Mucosa of descending colon (tissue), 3 donors: ENCODE data around the gene POU2AF3. TPM values are rescaled to one million over a fixed set of nuclear protein-coding genes. Genes with fewer than 3 reads are reported as not detected.

ENCODE experiments used
- ATAC-seq: fragments of 200-7000 bp; cut with Tn5 transposase; one replicate; pipeline ENCODE4 v1.9.1; 2020; ENCODE audit warnings: mild to moderate bottlenecking, moderate library complexity
- DNase-seq, 3 donors: peaks; one replicate each; pipeline ENCODE4 v3.0.0-alpha.2; 2020
- H3K36me3 ChIP-seq: fragments of 200-600 bp; one replicate; pipeline ENCODE4 v1.8.0; 2021; ENCODE audit warnings: low read depth, mild to moderate bottlenecking
- H3K4me1 ChIP-seq: fragments of 200-600 bp; one replicate; pipeline ENCODE4 v1.8.0; 2021; ENCODE audit warnings: low read depth, mild to moderate bottlenecking
- H3K4me3 ChIP-seq: fragments of 200-600 bp; one replicate; pipeline ENCODE4 v1.8.0; 2021; ENCODE audit warnings: mild to moderate bottlenecking
- H3K9me3 ChIP-seq: fragments of 200-600 bp; one replicate; pipeline ENCODE4 v1.8.0; 2021; ENCODE audit warnings: mild to moderate bottlenecking
- CTCF ChIP-seq: fragments of 200-600 bp; IDR thresholded peaks from one replicate; pipeline ENCODE4 v1.8.0; 2022; ENCODE audit warnings: antibody characterized with exemption, mild to moderate bottlenecking
- intact Hi-C, 2 donors: fragments of 100-400 bp; cut with DNase I in 1 of 2; cut with micrococcal nuclease in 1 of 2; formaldehyde crosslinking; loops; one replicate each; pipeline versions ENCODE4 v1.11.0 to v1.11.1; 2022; cut with DNase I, micrococcal nuclease
- total RNA-seq, 3 donors: library from RNA; stranded (reverse); fragmentation: NEBNext Ultra II Directional in 2 of 3; extraction: Animal tissue kit (Norgen Biotek cat#: 25700) in 2 of 3; gene quantifications; one replicate each; pipeline versions ENCODE4 v1.2.1 to v1.2.4, GENCODE V29; 2021 to 2023
- donor health status: DM: no; HTN: no; CAD: no; lungs with moderate emphysema.
- donor health status: DM: no; HTN: no; CAD: no.
- donor health status: DM: no; HTN: yes; CAD: no.

Gene POU2AF3
- total RNA-seq, 3 donors from 2014 or later: 6.7 to 14.5 (median 8.1) TPM

GRCh38 chr11:111348147-111348546 is 49.8 kb downstream of the POU2AF3 start:
- no peak for DNase-seq
- no peaks in the 10 kb centered on the region for H3K4me1 ChIP-seq
- intact Hi-C loops: no loop called here
- no peak overlapping the region for H3K4me3 ChIP-seq
- no peaks in the 10 kb centered on the region for H3K36me3 ChIP-seq
- ATAC-seq: no peak
- no peak for TF ChIP-seq CTCF
- H3K9me3 ChIP-seq: no peaks in the 10 kb centered on the region

GRCh38 chr11:111349191-111349695 is 50.9 kb downstream of the POU2AF3 start:
- no peaks in the 10 kb centered on the region for H3K36me3 ChIP-seq
- TF ChIP-seq CTCF: no peak
- intact Hi-C loops: no loop called here
- no peak for DNase-seq
- H3K4me3 ChIP-seq: no peak overlapping the region
- no peaks in the 10 kb centered on the region for H3K4me1 ChIP-seq
- no peaks in the 10 kb centered on the region for H3K9me3 ChIP-seq
- no peak for ATAC-seq

- intact Hi-C loops: no loop called here
- no peaks in the 10 kb centered on the region for H3K36me3 ChIP-seq
- H3K4me3 ChIP-seq: no peak overlapping the region
- no peak for TF ChIP-seq CTCF
- no peaks in the 10 kb centered on the region for H3K4me1 ChIP-seq
- DNase-seq (no peak), ATAC-seq (no peak)
- no peaks in the 10 kb centered on the region for H3K9me3 ChIP-seq
Observed at GRCh38 chr11:111350811-111351210, 52.5 kb downstream of the POU2AF3 start.

- Histone ChIP-seq H3K4me1 (no peaks in the 10 kb centered on the region), H3K36me3 (no peaks in the 10 kb centered on the region), H3K4me3 (no peak overlapping the region), H3K9me3 (no peaks in the 10 kb centered on the region)
- ATAC-seq (no peak), DNase-seq (no peak)
- no peak for TF ChIP-seq CTCF
- intact Hi-C loops: no loop called here
Observed at GRCh38 chr11:111351374-111352055, 53.2 kb downstream of the POU2AF3 start.

- DNase-seq (no peak), ATAC-seq (no peak)
- TF ChIP-seq CTCF: no peak
- Histone ChIP-seq H3K4me3 (no peak overlapping the region), H3K4me1 (no peaks in the 10 kb centered on the region), H3K9me3 (no peaks in the 10 kb centered on the region), H3K36me3 (no peaks in the 10 kb centered on the region)
- intact Hi-C loops: no loop called here
Observed at GRCh38 chr11:111352231-111352746, 53.9 kb downstream of the POU2AF3 start.
